Activated naive CD8-positive, alpha-beta T cell treated with anti-CD3 and anti-CD28 coated beads, Interleukin-2, amount 50 U/mL, for 24 hours (primary cell): ENCODE results near the gene RPS6KA2.
"Not testable (repeated sequence)": the region's sequence is repeated elsewhere in the genome, so short reads cannot be mapped to it uniquely, and the experiment has no call there.

Experiments used
- ATAC-seq: fragments of 150-1000 bp; cut with Tn5 transposase; one replicate; pipeline ENCODE4 v1.10.0; 2021
- DNase-seq: peaks from one replicate; pipeline ENCODE4 v3.0.0; 2021
- H3K27ac Mint-ChIP-seq: one replicate; pipeline ENCODE4 v1.8.0; 2021; ENCODE audit warnings: mild to moderate bottlenecking, mixed read lengths
- H3K27me3 Mint-ChIP-seq: one replicate; pipeline ENCODE4 v1.8.0; 2021; ENCODE audit warnings: mixed read lengths
- H3K36me3 Mint-ChIP-seq: one replicate; pipeline ENCODE4 v1.8.0; 2021; ENCODE audit warnings: low read depth, mixed read lengths
- H3K4me1 Mint-ChIP-seq: one replicate; pipeline ENCODE4 v1.8.0; 2021; ENCODE audit warnings: mixed read lengths
- H3K4me3 Mint-ChIP-seq: one replicate; pipeline ENCODE4 v1.8.0; 2021; ENCODE audit warnings: mild to moderate bottlenecking, moderate library complexity, mixed read lengths
- H3K9me3 Mint-ChIP-seq: one replicate; pipeline ENCODE4 v1.8.0; 2021; ENCODE audit warnings: mixed read lengths

Gene RPS6KA2

DNA sequence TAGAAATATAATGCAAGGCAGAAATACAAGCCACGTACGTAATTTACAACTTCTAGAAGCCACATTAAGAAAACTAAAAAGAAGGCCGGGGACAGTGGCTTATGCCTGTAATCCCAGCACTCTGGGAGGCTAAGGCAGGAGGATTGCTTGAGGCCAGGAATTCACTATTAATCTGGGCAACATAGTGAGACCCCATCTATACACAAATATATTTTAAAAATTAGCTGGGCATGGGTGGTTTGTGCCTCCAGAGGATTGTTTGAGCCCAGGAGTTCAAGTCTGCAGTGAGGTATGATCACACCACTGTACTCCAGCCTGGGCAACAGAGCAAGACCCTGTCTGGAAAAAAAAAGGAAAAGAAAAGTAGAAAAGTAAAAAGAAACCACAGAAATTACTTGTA, 256.6 kb downstream of the RPS6KA2 start:
- H3K9me3 Mint-ChIP-seq = no peaks in the 10 kb centered on the region
- H3K27me3 Mint-ChIP-seq = no peaks in the 10 kb centered on the region
- ATAC-seq = no peak
- no peak for DNase-seq
- no peak overlapping the region for H3K4me3 Mint-ChIP-seq
- peaks cover 7% of the 10 kb centered on the region for H3K4me1 Mint-ChIP-seq
- no peak overlapping the region for H3K27ac Mint-ChIP-seq
- peaks cover 9% of the 10 kb centered on the region for H3K36me3 Mint-ChIP-seq

DNA sequence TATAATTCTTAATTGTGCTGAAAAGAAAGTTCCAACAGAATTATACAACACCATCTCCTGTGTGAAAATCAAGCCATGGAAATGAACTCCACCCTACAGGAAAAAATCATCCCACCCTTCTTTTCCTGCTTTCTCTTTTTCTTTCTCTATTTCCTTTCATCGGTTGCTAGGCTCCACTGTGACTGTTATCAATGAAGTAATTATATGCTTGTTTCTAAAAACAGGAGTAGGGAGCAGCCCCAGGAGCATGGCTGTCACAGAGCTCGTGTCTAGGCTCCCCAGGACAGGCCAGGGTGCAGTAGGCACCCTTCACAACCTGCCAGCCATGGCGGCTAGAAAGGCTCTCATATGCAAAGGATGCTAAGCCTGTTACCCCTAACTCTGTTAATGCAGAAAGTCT, 257.3 kb downstream of the RPS6KA2 start:
- Mint-ChIP-seq H3K4me1 (peaks cover 1% of the 10 kb centered on the region), H3K27ac (no peak overlapping the region), H3K9me3 (no peaks in the 10 kb centered on the region), H3K4me3 (no peak overlapping the region), H3K36me3 (peaks cover 9% of the 10 kb centered on the region), H3K27me3 (no peaks in the 10 kb centered on the region)
- DNase-seq (no peak), ATAC-seq (no peak)

DNA sequence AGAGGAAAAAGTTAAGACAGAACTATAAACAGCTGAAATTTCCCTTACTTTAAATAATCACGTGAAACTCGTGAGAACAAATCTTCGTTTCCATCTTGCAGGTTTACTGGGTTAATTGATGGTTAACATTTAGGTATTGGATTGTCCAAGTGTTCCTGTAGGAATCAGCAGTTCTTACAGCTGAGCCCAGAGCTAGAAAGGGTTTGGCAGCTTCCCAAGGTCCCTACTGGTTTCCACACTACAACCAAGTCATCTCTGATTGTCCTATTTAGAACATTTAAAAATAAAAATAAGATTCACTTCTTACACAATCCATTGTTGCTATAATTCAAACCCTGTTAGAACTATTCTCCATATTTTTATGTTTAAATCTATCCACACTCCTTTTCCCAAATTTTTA, 260.1 kb downstream of the RPS6KA2 start:
- Mint-ChIP-seq H3K4me1 (no peaks in the 10 kb centered on the region), H3K27ac (no peak overlapping the region), H3K27me3 (no peaks in the 10 kb centered on the region), H3K4me3 (no peak overlapping the region), H3K9me3 (no peaks in the 10 kb centered on the region), H3K36me3 (peaks cover 14% of the 10 kb centered on the region)
- ATAC-seq (no peak), DNase-seq (no peak)

DNA sequence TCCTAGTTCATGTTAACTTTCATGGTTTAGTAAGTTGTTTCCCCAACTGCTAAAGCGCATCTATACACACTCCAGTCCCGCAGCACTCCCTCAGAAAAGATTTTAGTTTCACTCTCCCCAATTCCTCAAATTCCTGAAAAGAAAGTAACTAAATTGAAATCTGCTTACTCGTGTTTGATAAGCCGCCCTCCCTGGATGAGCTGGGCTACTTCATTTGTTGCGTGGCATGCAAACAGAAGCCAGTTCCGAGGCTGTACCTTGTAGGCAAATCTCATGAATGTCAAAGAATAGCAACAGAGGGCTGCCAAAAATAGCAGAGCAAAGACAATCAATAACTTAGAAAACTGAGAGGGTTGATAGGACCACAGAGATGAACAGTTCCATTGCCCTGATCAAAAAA, 261.2 kb downstream of the RPS6KA2 start:
- ATAC-seq (no peak), DNase-seq (no peak)
- no peak overlapping the region for H3K4me3 Mint-ChIP-seq
- no peaks in the 10 kb centered on the region for H3K9me3 Mint-ChIP-seq
- no peaks in the 10 kb centered on the region for H3K27me3 Mint-ChIP-seq
- H3K36me3 Mint-ChIP-seq = peaks cover 14% of the 10 kb centered on the region
- no peaks in the 10 kb centered on the region for H3K4me1 Mint-ChIP-seq
- no peak overlapping the region for H3K27ac Mint-ChIP-seq

DNA sequence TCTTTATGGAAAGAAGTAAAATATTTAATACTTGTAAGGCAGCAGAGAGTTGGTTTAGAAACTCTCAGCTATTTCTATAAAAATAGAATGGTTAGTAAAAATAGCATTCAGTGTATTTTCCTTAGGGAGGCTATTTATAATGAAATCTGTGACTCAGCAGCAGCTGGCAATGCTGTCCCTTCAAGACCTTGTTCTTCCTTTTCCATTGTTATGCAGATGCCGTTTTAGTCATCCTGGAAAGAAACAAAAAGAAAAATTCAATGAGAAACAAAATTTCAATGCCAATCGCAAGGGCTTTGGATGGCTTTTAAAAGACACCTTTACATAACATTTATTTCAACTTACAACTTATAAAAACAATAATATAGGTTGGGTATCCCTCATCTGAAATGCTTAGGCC, 261.8 kb downstream of the RPS6KA2 start:
- H3K9me3 Mint-ChIP-seq = no peaks in the 10 kb centered on the region
- no peak for DNase-seq
- H3K4me1 Mint-ChIP-seq = no peaks in the 10 kb centered on the region
- no peak overlapping the region for H3K4me3 Mint-ChIP-seq
- H3K27ac Mint-ChIP-seq = no peak overlapping the region
- peaks cover 14% of the 10 kb centered on the region for H3K36me3 Mint-ChIP-seq
- ATAC-seq = no peak
- H3K27me3 Mint-ChIP-seq = no peaks in the 10 kb centered on the region

DNA sequence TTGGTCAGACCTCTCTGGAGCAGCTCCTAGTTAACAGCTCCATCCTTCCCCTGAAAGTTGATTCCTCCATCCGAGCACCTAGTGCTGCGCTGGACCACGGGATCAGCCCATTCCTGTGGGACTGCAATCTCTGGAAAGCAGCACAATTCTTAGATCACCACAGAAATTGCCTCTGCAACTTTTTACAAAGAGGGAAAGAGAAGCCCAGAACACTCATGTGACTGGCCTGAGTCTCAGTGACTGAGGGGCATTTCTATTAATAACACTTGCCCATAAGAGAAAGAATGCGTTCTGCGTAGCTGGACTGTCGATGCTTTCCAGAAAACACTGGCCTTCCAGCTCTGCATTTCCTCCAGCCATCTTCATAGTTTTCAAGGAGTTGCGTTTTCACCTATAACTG, 262.6 kb downstream of the RPS6KA2 start:
- no peak for ATAC-seq
- Mint-ChIP-seq H3K4me3 (no peak overlapping the region), H3K4me1 (no peaks in the 10 kb centered on the region), H3K9me3 (no peaks in the 10 kb centered on the region), H3K27me3 (peaks cover 1% of the 10 kb centered on the region), H3K27ac (no peak overlapping the region), H3K36me3 (peaks cover 12% of the 10 kb centered on the region)
- DNase-seq = no peak

DNA sequence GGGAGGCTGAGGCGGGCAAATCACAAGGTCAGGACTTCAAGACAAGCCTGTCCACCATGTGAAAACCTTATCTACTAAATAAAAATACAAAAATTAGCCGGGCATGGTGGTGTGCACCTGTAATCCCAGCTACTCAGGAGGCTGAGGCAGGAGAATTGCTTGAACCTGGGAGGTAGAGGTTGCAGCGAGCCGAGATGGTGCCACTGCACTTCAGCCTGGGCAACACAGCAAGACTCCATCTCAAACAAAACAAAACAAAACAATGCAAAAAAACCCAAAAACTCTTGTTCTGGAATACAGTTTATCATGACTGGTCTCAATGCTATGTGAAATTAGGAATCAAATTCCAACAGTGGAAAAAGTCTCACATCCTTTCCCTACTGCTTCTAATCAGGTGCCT, 264.6 kb downstream of the RPS6KA2 start:
- H3K36me3 Mint-ChIP-seq, DNase-seq, H3K4me3 Mint-ChIP-seq, ATAC-seq, H3K27ac Mint-ChIP-seq, H3K4me1 Mint-ChIP-seq, H3K9me3 Mint-ChIP-seq: not testable (repeated sequence)
- peaks cover 13% of the 10 kb centered on the region for H3K27me3 Mint-ChIP-seq

DNA sequence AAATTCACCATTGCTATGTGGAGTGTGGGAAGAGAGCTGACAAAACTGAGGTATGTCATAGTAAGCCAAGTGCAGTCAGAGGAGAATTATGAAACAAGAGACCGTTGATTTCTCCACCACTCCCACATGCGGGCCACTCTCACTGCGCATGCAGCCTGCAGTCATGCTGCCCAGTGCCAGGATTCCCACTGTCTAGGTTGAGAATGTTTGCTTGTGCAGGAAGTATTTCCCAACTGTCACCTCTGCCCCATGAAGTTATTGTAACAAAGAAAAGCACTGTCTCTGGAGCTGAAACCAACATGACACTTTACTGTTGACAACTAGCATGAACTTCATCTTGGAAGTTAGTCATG, 266.0 kb downstream of the RPS6KA2 start:
- ATAC-seq = no peak
- Mint-ChIP-seq H3K27ac (no peak overlapping the region), H3K27me3 (peaks cover 13% of the 10 kb centered on the region), H3K4me3 (no peak overlapping the region), H3K4me1 (no peaks in the 10 kb centered on the region), H3K36me3 (peaks cover 8% of the 10 kb centered on the region), H3K9me3 (peaks cover 9% of the 10 kb centered on the region)
- no peak for DNase-seq

DNA sequence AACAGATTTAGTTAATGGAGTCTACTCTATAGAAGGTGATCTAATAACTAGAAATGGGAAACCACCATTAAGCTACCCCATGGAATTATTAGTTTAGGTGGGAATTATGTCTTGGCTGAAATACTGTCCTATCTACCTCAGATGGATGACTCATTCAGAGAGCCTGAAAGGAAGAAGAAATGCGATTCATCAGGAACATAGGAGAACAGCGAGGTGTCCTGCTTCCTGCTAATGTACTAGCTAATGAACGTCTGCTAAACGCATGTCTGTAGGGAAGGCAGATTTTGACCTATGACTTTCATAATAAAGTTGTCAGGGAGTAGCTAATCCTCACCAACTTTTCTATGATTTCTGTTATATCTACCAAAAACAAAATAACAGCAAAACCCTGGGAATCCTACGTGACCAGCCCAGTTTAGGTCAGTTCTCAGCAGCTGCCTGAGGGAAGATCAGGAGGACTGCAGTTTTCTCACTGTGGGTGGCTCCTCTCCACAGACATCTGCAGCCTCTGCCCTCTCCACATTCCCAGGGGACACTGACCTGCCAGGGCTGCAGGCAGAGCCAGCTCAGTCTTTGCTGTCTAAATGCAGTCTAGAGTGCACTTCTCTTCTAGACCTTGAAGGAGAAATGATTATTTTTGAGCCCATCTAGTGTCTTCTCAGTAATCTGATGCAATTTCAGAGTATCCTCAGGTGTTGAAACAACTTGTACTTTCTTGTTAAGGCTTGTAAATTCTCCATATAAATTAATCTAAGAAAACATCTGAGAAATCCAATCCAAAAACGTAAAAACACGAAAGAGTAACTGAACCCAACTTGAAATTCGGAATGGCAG, 266.6 kb downstream of the RPS6KA2 start:
- H3K27ac Mint-ChIP-seq = no peak overlapping the region
- H3K4me1 Mint-ChIP-seq = no peaks in the 10 kb centered on the region
- DNase-seq (no peak), ATAC-seq (no peak)
- no peak overlapping the region for H3K4me3 Mint-ChIP-seq
- peaks cover 5% of the 10 kb centered on the region for H3K36me3 Mint-ChIP-seq
- peaks cover 13% of the 10 kb centered on the region for H3K27me3 Mint-ChIP-seq
- peaks cover 9% of the 10 kb centered on the region for H3K9me3 Mint-ChIP-seq
